ENCODE data around the gene SHB. TPM values are rescaled to one million over a fixed set of nuclear protein-coding genes. Genes with fewer than 3 reads are reported as not detected.

The SHB gene
- total RNA-seq, 4 donors from 2014 or later = 18.4 to 27.5 (median 22.0) TPM

GRCh38 chr9:37917801-37918664 lies 151.0 kb downstream of the SHB start:
- no peak for DNase-seq
- H3K36me3 ChIP-seq = no peaks in the 10 kb centered on the region
- no peaks in the 10 kb centered on the region for H3K9me3 ChIP-seq
- intact Hi-C loops (cut with DNase I) = loop anchor here (5.0 kb wide), 1 partner anchor 174 kb away; no protein-coding TSS in a partner anchor
- WGBS, 2 donors = 86 to 88% methylated on average over 13 to 21 of the region's 21 CpGs
- no peaks in the 10 kb centered on the region for H3K27me3 ChIP-seq
- no peak overlapping the region for H3K4me3 ChIP-seq (replicated peaks in 1 of 3)
- TF ChIP-seq, protein P1, sequence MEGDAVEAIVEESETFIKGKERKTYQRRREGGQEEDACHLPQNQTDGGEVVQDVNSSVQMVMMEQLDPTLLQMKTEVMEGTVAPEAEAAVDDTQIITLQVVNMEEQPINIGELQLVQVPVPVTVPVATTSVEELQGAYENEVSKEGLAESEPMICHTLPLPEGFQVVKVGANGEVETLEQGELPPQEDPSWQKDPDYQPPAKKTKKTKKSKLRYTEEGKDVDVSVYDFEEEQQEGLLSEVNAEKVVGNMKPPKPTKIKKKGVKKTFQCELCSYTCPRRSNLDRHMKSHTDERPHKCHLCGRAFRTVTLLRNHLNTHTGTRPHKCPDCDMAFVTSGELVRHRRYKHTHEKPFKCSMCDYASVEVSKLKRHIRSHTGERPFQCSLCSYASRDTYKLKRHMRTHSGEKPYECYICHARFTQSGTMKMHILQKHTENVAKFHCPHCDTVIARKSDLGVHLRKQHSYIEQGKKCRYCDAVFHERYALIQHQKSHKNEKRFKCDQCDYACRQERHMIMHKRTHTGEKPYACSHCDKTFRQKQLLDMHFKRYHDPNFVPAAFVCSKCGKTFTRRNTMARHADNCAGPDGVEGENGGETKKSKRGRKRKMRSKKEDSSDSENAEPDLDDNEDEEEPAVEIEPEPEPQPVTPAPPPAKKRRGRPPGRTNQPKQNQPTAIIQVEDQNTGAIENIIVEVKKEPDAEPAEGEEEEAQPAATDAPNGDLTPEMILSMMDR (IDR thresholded peaks at IDR 0.05) = no peak
- no peak for TF ChIP-seq POLR2A (IDR thresholded peaks at IDR 0.05)
- peaks cover 16 to 22% of the 10 kb centered on the region in 2 donors for H3K4me1 ChIP-seq
- H3K27ac ChIP-seq = peak overlapping the region in 2 of 3 donors; percentile 39 to 59

DNA sequence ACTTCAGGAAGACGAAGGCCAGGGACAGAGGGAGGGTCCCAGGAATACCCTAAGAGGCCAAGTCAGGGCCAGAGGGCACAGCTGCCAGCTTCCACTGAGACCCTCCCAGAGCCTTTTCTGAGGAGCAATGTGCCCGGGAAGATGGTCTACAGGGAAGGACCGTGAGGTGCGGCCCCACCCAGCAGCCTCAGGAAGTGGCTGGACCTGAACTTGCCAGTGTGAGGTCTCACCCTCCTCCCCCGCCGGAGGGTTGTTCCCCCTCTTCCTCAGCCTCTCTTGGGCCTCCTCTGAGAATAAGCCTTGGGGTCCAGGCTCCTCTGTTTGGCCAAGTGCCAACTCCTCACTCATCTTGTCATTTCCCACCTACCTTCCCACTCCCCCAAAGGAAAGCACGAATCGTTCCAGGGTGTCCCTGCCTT lies 151.7 kb downstream of the SHB start:
- no peak for DNase-seq
- WGBS, 2 donors = 58 to 66% methylated on average over 8 of the region's 8 CpGs
- Histone ChIP-seq H3K4me3 (replicated peaks in 1 of 3) (no peak overlapping the region), H3K36me3 (no peaks in the 10 kb centered on the region), H3K27ac (peak overlapping the region; percentile 10 to 59 (median 39)), H3K9me3 (no peaks in the 10 kb centered on the region), H3K27me3 (no peaks in the 10 kb centered on the region), H3K4me1 (peaks cover 16 to 22% of the 10 kb centered on the region in 2 donors)
- TF ChIP-seq POLR2A (IDR thresholded peaks at IDR 0.05) = no peak
- intact Hi-C loops (cut with DNase I) = loop anchor here (5.0 kb wide), 1 partner anchor 175 kb away; no protein-coding TSS in a partner anchor

DNA sequence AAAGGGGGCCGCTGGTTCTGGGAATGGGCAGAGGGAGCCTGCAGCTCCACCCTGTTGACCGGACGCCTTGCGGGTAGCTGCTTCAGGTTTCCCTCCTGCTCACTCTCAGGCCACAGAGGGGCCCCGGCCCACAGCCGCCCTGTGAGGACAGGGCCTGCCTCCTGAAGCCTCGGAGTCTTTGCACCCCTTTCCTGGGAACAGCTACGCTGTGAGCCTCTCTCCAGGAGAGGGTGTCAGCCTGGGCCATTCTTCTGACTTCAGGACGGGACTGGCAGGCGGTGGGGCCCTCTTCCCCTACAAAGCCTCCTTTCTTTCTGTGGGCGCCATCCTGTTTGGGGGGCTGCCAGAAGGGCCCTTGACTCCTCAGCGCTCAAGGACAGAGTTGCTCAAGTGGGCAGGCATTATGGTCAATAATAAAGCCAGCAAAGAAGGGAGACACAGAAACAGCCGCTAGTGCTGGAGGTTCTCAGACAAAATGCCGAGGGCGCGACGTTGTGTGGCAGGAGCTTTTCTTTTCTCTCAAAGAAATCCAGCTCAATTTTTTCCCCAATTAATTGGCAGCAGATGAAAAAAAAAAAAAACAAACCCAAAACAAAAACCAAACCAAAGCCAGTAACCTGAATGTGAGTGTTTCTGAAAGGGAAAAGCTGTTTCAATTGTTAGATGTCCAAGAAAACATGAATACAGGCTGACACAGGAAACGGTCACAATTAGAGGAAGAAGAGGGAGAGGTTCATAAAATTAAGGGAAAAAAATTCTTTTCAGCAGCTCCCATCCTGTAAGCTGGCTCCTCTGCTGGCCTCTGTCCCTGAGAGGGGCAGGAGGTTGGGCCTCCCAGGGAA lies 152.3 kb downstream of the SHB start:
- Histone ChIP-seq H3K4me3 (replicated peaks in 1 of 3) (no peak overlapping the region), H3K9me3 (no peaks in the 10 kb centered on the region), H3K27me3 (no peaks in the 10 kb centered on the region), H3K4me1 (peaks cover 16 to 22% of the 10 kb centered on the region in 2 donors), H3K36me3 (no peaks in the 10 kb centered on the region), H3K27ac (peak overlapping the region; percentile 10 to 59 (median 39))
- TF ChIP-seq, protein P1 (IDR thresholded peaks at IDR 0.05) = no peak
- no peak for TF ChIP-seq POLR2A (IDR thresholded peaks at IDR 0.05)
- DNase-seq = peak; percentile 21 to 35
- 54 to 58% methylated on average over 15 to 17 of the region's 18 CpGs for WGBS, 2 donors
- intact Hi-C loops (cut with DNase I) = loop anchor here (5.0 kb wide), 1 partner anchor 176 kb away; no protein-coding TSS in a partner anchor

DNA sequence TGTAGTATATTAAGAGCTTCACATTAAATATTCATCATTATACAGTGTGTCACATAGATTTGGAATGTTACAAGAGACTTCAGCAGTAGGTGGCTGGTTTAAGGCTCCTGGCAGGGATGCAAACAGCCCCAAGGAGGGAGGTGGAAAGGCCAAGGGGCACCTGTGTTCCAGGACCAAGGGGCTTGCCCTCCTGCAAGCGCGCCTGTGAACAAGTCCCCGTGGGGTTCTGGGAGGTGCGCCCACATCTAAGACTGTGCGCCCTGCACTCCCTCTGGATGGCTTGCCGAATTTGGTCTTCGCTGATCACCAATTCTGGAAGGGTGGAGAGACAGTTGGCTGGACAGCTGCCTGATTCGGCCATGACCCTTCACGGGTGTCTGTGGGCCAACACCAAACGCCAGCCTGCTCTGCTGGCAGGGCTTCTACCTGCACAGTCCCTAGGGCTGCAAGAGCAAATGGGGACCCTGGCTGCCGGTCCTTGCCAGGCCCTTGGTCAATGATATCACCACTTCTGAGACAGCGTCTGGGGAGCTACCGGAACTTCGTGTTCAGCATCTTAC lies 153.0 kb downstream of the SHB start:
- no peak for DNase-seq
- Histone ChIP-seq H3K9me3 (no peaks in the 10 kb centered on the region), H3K36me3 (no peaks in the 10 kb centered on the region), H3K4me1 (peaks cover 16 to 22% of the 10 kb centered on the region in 2 donors), H3K4me3 (replicated peaks in 1 of 3) (no peak overlapping the region), H3K27me3 (no peaks in the 10 kb centered on the region), H3K27ac (peak overlapping the region in 1 of 3 donors; percentile 59)
- intact Hi-C loops (cut with DNase I) = loop anchor here (5.0 kb wide), 1 partner anchor 176 kb away; no protein-coding TSS in a partner anchor
- 91 to 94% methylated on average over 8 to 10 of the region's 14 CpGs for WGBS, 2 donors
- TF ChIP-seq POLR2A (IDR thresholded peaks at IDR 0.05) = no peak
- TF ChIP-seq, protein P1 (IDR thresholded peaks at IDR 0.05) = no peak

Data from thyroid gland (tissue), 4 donors.